ENCODE results near the gene LRRC8B. TPM values are rescaled to one million over a fixed set of nuclear protein-coding genes. Genes with fewer than 3 reads are reported as not detected.

Gene LRRC8B
- total and polyA plus RNA-seq, 2 of the 13 experiments (the other 11 are each of a cell fraction or from before 2014, with no cell fraction given) = 4.9 to 7.6 TPM

DNA sequence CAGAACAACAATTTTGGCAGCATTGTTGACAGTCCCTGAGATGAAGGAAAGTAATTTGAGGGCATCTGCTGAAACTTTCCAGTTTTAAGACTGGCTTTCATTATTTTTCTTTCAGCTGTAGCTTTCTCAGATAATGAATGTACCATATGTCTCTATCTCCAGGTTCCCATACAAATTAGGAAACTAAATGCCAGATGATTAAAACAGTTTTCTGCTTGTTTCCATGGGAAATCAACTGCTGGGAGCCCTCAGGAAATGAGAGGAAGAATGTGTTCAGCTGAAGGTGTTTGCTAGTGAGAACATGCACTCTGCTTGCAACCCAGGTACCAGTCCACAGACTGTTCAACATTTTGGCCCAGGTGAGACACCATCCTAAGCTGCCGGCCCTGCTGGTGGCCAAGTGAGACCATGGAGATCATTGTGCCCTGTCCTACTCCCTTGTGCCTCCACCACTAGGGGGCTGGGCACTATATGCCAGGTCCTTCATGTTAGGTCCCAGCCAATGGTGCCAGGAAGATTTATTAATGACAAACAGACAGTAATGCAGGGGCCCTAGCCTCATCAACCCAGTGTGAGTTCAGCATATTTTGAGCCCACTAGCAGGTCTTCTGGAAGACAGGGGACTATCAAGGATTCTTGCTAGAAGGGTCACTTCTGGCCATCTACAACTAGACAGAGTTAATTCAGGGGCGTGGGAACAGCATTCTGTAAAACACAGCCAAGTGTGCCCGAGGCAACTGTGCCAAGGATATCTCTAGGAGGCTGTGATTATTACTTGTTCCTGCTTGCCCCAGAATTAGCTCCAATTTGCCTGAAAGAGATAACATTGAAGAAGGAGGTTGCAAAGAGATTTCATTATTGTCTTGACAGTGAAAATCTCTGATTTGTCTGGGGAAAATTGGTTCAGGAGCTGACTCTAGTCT lies 91.3 kb downstream of the LRRC8B start:
- ATAC-seq (peak; percentile 97), FAIRE-seq (no peak), DNase-seq (ENCODE audit: low spot score) (peak; percentile 31)
- ChIA-PET CTCF (ENCODE audit: low intra/inter-chr PET ratio, low total read pairs) (no interaction called here), POLR2A (no interaction called here)
- no peak overlapping the region for H3K4me3 ChIP-seq (replicated peaks in 1 of 3; ENCODE audit: insufficient read depth in 1 of 3, low read depth in 2 of 3, low read length in 3 of 3)
- no peak overlapping the region for H3K27ac ChIP-seq (ENCODE audit: extremely low read length, insufficient read depth, low read length)
- H3K79me2 ChIP-seq (ENCODE audit: insufficient read depth, low read length) = no peaks in the 10 kb centered on the region
- BruUV-seq (replicated peaks) = no TSS peak
- no peaks in the 10 kb centered on the region for H4K20me1 ChIP-seq (ENCODE audit: insufficient read depth, low read length)
- no peak overlapping the region for H3K9ac ChIP-seq (ENCODE audit: insufficient read depth, low read depth, low read length)
- TF ChIP-seq NCOA5 (CRISPR knock-in tag; IDR thresholded peaks at IDR 0.05) (no peak), XRCC5 (optimal IDR thresholded peaks at IDR 0.05; ENCODE audit: low read length) (peak; percentile 30)
- TF ChIP-seq, protein P1, sequence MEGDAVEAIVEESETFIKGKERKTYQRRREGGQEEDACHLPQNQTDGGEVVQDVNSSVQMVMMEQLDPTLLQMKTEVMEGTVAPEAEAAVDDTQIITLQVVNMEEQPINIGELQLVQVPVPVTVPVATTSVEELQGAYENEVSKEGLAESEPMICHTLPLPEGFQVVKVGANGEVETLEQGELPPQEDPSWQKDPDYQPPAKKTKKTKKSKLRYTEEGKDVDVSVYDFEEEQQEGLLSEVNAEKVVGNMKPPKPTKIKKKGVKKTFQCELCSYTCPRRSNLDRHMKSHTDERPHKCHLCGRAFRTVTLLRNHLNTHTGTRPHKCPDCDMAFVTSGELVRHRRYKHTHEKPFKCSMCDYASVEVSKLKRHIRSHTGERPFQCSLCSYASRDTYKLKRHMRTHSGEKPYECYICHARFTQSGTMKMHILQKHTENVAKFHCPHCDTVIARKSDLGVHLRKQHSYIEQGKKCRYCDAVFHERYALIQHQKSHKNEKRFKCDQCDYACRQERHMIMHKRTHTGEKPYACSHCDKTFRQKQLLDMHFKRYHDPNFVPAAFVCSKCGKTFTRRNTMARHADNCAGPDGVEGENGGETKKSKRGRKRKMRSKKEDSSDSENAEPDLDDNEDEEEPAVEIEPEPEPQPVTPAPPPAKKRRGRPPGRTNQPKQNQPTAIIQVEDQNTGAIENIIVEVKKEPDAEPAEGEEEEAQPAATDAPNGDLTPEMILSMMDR (CRISPR knock-in tag; IDR thresholded peaks at IDR 0.05) = peak; percentile 35
- intact Hi-C loops (cut with micrococcal nuclease; ENCODE audit: unreplicated experiment) (no loop called here), in situ Hi-C loops (cut with HindIII; ENCODE audit: extremely low pct_ligation_motif_present, low pct_unique_long_range_greater_than_20kb) (no loop called here)
- no peak overlapping the region for H2AFZ ChIP-seq (ENCODE audit: low read length)
- no peak overlapping the region for H3K4me2 ChIP-seq (ENCODE audit: low read depth, low read length)
- no peaks in the 10 kb centered on the region for H3K36me3 ChIP-seq (replicated peaks in 1 of 2; ENCODE audit: control insufficient read depth in 1 of 2, insufficient read depth in 2 of 2, low read length in 2 of 2)
- no peaks in the 10 kb centered on the region for H3K27me3 ChIP-seq (ENCODE audit: control insufficient read depth in 1 of 2, insufficient read depth in 2 of 2, low read length in 2 of 2)
- H3K9me3 ChIP-seq (ENCODE audit: low read length) = no peaks in the 10 kb centered on the region
- 24% methylated on average over 3 of the region's 3 CpGs for WGBS (ENCODE audit: low lambda C conversion rate)
- H3K4me1 ChIP-seq (ENCODE audit: insufficient read depth, low read length) = 0 out of 2 replicates have a peak, but pooled peaks cover under 1% of the 10 kb centered on the region

DNA sequence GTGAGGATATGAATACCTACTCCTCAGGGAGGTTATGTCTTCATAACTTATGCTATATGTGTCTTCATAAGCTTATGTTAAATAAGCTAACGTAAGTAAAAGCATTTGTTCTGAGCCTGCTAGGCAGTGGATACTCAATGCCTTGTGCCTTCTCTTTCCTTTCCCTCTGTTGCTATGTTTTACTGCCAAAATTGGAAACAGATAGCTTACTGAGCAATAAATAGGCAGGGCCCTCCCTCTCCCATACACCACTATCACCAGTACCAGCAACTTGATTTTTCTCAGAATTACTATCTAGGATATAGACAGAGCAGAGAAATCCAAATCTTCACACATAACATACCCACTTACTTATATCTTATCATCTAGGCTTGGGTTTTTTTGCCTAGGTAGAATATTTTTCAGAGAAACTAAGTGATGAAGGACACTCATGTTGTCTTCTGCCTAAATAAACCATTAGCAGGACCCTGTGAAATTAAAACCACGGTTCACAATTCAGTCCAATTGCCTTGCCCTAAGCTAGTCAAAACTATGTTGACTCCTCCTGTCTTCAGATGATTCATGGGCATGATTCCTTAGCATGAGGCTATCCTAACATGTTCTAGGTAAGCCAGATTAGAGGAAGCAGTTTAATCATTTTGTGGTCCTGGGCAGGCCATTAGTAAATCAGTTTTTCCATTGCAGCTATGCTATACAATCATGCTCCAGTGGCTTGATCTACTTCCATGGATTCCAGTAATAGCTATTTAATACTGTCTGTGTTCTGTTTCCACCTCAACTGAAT lies 92.4 kb downstream of the LRRC8B start:
- Histone ChIP-seq H3K9ac (ENCODE audit: insufficient read depth, low read depth, low read length) (no peak overlapping the region), H3K4me2 (ENCODE audit: low read depth, low read length) (no peak overlapping the region), H4K20me1 (ENCODE audit: insufficient read depth, low read length) (no peaks in the 10 kb centered on the region), H3K4me1 (ENCODE audit: insufficient read depth, low read length) (no peaks in the 10 kb centered on the region), H3K9me3 (ENCODE audit: low read length) (no peaks in the 10 kb centered on the region), H2AFZ (ENCODE audit: low read length) (no peak overlapping the region), H3K79me2 (ENCODE audit: insufficient read depth, low read length) (no peaks in the 10 kb centered on the region), H3K27ac (ENCODE audit: extremely low read length, insufficient read depth, low read length) (no peak overlapping the region), H3K36me3 (replicated peaks in 1 of 2; ENCODE audit: control insufficient read depth in 1 of 2, insufficient read depth in 2 of 2, low read length in 2 of 2) (no peaks in the 10 kb centered on the region), H3K27me3 (ENCODE audit: control insufficient read depth in 1 of 2, insufficient read depth in 2 of 2, low read length in 2 of 2) (no peaks in the 10 kb centered on the region), H3K4me3 (replicated peaks in 1 of 3; ENCODE audit: insufficient read depth in 1 of 3, low read depth in 2 of 3, low read length in 3 of 3) (no peak overlapping the region)
- no TSS peak for BruUV-seq (replicated peaks)
- WGBS (ENCODE audit: low lambda C conversion rate) = 6% methylated on average over 2 of the region's 2 CpGs
- FAIRE-seq (no peak), DNase-seq (ENCODE audit: low spot score) (no peak), ATAC-seq (no peak)
- CTCF ChIA-PET (ENCODE audit: low intra/inter-chr PET ratio, low total read pairs) = no interaction called here
- POLR2A ChIA-PET = no interaction called here
- TF ChIP-seq ZNF20 (CRISPR knock-in tag; IDR thresholded peaks at IDR 0.05) (no peak), HNRNPK (IDR thresholded peaks at IDR 0.05; ENCODE audit: low read depth, low read length, poor library complexity, severe bottlenecking) (no peak), GATAD2A (CRISPR knock-in tag; IDR thresholded peaks at IDR 0.05) (no peak)
- intact Hi-C loops (cut with micrococcal nuclease; ENCODE audit: unreplicated experiment) = no loop called here
- in situ Hi-C loops (cut with HindIII; ENCODE audit: extremely low pct_ligation_motif_present, low pct_unique_long_range_greater_than_20kb) = no loop called here
